GM21515 (cell line): Measurements from ENCODE around the gene LAMA5.

Experiments used
- ATAC-seq: cut with Tn5 transposase; IDR thresholded peaks from one replicate; pipeline ENCODE4 v1.9.1; 2021; ENCODE audit not compliant: unreplicated experiment

The LAMA5 gene

DNA sequence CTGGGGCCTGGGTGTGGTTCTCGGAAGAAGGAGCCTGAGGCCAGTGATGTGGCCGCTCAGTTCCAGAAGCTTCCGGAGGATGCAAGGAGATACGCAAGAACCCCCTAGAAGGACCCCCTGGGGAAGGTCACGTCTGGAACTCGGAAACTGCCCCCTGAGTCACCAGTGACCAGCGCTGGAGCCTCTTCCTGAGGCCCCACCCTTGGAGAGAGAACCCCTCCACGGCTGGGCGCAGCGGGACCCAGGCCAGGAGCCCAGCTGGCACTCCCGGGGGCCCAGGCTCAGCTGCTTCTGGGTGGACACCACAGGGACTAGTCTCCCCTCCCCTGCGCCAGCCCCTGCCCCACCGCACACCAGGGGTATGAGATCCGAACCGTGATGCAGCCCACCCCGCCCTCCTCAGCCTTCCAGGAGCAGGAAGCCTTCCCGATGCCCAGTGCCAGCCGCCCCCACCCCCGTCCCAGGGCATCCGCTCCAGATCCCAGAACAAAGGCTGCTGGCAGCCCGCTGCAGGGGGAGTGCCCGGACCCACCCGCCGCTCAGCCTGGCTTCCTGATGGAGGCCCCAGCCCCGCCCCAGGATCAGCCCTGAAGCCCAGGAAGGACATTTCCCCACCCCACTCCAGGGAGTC, 7.5 kb downstream of the LAMA5 start:
- ATAC-seq: no peak

DNA sequence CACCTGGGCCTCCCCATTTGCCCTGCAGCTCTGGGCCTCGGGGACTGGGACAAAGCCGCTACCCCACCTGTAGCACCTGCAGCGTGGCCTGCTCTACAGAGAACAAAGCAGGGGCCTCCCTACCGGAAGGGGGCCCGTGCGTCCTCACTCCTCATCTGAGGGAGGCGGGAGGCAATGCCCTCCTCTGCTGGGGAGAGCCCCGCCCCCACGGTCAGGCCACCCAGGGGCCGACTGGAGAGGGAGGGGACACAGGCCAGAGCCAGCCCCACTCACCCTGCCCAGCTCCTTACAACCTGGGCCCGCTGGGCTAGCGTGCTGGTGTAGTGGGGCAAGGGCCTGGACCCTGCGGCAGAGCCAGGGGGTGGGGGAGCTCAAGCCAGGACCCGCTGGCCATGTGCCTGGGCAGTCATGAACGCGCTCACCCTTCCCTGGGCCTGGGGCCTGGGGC, 8.0 kb downstream of the LAMA5 start:
- ATAC-seq: no peak

DNA sequence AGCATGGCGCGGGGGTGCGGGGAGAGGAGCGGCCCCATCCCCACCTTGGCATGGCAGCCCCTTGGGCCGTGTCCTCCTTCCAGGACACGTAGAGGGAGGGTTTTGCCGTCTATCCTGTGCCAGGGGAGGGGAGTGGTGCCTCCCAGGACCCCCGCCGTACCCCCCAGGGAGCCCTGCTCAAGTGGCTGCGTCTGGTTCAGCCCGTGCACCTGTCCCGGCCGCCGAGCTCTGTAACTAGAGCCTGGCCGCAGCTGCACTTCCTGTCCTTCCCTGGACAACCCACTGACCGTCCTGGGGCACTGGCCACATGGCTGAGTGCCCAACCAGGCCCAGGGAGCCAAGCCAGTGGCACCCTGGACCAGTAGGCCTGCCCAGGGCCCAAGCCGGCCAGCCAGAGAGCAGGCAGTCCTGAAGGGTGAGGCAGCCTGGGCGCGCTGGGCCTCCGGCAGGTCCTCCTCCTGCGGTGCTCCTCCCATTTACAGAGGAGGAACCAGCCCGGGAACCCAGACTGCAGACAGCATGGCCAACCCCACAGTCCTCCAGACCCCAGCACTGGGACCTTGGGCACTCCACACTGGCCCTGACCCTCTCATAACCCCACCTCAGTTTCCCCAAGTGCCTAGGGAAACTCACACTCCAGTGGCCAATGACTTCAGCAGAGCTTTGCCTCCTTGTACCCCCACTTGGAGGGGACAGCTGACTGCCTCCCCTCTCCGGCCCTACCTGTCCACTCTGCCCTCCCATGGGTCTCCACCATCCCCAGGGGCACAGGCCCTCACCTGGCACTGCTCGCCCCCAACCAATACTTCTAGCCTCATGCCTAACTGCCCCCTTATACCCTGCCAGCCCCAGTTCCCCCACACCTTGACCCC, 8.7 kb downstream of the LAMA5 start:
- ATAC-seq: no peak

DNA sequence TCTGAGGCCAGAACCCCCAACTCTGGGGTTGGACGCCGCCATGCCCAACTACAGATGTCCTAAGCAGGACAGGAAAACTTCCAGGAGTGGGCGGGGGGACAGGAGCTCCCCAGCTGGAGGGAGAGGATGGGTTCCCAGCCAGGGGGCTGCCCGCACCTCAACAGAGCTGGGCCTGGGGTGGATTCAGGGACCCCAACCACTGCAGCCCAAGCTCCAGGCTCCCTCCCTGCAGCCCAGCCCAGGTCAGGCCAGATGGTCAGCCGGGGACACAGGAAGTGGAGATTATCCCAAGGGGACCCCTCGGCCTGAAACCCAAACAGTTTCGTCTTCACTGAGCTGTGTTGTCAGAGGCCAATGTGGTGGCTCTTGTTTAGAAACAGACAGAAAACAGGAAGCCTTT, 9.4 kb downstream of the LAMA5 start:
- no peak for ATAC-seq

DNA sequence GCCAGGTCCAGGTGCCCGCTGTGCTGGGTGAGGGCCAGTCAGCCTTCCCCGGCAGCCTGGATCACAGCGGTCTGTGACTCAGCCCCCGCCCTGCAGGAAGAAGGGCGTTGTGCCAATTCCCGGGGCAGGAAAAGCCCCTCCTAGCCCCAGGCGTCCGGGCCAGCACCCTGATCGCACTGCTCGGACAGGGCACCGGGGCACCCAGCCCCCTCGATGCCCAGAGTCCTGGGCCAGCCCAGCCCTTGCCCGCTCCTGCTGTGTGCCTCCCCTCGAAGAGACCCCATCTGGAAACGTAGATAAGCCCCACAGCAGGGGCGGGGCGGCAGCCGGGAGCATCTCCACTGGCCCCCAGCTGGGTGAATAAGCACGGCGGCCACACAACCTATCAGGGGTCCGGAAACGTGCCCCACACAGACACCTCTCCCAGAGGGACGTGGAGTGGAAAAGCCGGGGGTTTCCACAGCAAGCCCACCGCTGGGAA, 9.9 kb downstream of the LAMA5 start:
- no peak for ATAC-seq

DNA sequence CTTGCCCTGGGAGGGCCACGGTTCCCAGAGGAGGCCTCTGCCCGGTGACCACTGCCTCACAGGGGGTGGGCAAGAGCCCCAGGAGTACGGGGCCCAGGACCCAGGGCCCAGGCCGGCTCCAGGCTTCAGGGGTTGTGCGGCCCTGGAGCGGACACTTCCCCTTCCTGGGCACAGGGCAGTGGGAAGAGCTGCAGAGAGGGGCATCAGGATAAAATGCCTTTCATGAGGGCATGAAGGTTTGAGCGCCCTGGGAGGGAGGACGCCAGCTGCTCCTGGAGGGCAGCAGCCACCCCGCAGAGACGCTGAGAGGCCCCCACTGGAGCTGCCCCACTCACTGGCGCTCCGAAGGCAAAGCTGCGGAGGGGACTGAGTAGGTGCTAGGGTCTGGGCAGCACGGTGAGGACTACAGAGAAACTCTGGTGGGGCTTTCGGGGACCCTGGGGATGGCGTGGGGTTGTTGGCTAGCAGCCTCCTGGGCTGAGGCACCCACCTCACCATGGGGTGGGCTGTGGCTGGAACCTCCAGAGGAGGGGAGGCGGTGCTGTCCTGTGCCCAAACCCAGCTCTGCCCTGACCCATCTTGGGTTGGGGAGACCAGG, 10.4 kb downstream of the LAMA5 start:
- ATAC-seq: no peak

DNA sequence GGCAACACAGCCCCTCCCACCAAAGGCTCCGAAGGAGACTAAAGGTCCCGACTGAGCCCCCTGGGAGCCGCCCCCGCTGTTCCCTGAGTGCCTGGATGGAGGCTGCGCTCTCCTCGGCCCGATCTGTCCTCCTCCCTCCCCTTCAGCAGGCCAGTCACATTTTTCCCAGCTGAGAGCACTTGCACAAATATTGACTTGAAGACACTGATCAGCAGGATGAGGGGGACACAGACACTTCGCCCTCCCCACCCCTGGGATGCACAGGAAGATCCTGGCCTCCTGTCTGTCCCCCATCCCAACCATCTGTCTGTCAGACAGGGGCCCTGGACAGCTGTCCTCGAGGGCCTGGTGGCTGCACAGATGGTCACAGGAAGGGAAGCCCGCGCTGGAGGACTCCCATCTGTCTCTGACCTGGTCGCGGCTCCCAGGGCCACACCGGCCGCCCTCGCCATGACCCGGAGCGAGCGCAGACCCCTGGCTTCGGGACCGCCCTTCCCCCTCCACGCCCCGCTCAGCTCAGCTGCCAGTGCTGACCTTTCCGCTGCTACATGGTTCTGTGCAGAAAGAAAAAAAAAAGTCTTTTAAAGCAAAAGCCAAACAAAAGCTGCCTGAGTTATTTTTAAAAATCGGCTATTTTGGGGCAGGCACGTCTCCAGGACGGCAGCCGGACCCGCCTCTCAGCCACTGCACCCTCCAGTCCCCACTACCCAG, 11.1 kb downstream of the LAMA5 start:
- no peak for ATAC-seq

DNA sequence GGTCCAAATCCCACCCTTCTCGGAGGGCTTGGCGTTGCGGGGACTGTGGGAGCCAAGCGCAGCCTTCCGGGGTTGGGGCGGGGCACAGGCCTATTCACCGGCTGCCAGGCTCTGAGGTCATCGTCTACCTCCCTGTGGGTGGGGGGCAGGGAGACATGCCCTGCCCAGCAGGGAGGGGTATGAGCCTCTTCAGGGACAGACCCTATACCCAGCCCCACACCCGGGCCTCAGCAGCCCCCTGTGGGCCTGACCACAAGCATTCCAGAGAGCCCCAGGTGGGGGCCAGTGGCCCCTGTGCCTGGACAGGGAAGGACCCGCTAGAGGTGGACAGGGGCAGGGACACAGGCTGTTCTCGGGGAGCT, 11.6 kb downstream of the LAMA5 start:
- ATAC-seq: no peak

DNA sequence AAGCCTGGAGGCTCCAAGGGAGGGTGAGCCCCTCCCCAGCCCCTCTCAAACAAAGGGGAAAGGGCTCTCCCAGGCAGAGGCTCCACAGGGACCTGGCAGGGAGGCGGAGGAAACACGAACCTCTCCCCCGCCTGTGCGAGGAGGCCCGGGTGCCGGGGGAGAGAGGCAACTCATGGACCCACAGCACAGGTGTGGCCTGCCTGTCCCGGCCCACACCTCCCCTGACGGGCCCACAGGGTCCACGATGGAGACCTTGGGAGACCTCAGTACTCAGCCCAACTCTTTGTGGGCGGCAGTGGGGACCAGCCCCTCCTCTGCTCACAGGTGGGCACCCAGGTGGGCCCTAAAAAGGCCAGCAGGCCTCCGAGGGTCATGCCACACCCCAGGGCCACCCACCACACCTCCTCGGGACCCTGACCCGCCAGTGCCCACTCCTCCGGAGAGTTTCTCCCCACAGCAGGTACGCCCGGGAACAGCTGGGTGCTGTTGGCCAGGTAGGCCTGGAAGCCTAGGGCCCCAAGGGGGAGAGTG, 12.2 kb downstream of the LAMA5 start:
- ATAC-seq: no peak

DNA sequence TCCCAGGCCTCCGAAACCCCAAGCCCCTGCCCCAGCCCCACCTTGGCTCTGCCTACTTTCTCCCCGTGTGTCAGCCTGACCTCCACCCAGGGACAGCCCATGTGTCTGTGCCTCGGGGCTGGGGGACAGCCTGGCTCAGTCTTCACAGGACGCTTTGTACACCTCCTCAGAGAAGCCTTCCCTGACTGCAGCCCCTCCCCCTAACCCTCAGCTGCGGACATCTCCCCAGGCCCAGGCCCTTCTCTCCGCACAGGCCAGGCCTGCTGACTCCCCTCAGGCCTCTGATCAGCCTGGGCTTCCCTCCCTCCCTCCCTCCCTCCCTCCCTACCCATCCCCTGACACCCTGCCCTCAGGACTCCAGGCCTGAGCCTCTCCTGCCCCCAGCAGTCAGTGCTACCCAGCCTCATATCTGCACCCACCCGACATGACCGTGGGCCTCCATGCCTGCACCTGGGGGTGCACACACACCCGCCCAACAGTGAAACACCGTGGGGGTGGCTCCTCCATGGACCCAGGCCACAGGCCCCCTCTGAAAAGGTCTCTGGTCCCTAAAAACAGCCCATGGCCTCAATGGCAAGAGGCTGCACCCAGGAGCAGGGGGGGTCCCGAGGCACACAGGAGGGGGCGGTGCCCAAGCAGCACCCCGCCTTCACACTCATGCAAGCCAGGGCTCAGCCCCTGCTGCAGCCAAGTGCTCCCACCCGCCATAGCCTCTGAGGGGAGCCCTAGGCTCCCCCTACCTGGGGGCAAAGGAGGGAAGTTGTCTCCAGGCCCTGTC, 12.9 kb downstream of the LAMA5 start:
- no peak for ATAC-seq

DNA sequence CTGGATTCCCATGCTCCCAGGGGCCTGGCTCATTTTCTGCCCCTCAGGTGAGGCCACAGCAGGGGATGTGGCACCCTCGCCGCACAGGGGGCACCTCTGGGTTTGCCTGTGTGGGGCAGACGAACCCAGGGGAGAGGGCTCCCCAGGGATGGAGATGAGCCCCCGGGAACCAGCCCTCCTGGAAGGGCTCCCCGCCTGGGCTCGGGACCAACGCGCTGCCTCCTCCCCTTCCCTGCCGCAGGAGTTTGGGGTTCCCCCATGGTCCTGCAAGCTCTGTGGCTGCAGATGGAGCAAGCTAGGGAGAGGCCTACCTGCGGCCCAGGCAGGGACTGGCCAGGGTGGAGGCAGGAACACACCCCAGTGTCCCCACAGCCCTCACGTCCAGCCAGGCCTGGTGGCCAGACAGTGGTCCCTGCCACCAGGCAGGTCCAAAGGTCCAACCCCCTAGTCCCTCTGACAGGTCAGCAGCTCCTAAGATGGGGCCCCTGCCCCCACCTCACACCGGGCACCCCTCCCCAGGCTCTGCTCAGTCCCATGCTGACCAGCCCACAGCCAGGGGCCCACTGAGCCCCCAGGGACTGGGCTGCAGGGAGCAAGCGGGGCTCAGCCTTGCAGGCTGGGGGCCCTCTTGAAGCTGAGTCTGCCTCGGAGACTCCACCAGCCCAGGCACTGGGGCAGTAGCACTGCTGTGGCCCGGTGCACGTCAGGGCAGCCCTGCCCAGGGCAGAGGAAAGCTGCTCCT, 13.7 kb downstream of the LAMA5 start:
- ATAC-seq: no peak

DNA sequence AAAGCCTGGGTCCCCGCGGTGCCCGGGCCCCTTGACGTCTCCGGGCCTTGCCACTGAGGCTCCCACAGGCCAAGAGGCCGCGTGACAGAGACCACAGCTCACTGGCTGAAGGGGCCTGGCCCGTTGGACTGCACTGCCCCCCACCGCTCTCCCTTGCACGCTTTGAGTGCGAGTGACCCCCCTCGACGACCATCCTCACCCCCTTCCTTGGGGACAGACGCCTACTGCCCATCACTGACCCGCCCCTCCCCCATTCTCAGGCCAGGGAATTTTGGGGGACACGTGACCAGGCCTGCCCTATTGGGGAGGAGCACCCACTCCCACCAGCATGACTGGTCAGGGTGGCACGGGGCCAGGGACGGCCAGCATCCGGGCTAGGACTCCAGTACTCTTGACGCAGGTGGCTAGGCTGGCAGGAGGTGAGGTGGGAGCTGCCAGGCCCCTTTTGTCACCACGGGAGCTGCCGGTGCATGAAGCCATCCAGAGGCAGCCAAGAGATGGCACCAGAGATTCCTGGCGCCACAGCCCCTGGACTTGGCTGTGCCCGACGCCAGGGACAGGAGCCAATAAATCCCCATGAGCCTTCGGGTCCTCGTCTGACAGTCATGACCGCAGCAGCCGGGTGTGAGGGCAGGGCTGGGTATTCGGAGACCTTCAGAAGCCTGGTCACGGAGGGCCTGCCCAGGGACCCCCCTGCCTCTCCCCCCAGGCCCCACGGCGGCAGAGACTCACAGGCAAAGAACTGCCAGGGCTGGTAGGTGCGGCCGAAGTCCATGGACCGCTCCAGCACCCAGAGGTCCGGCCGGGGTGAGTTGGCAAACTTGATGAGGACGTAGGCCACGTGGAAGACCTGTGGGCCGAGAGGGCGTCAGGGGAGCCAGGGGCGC, 14.5 kb downstream of the LAMA5 start:
- no peak for ATAC-seq

DNA sequence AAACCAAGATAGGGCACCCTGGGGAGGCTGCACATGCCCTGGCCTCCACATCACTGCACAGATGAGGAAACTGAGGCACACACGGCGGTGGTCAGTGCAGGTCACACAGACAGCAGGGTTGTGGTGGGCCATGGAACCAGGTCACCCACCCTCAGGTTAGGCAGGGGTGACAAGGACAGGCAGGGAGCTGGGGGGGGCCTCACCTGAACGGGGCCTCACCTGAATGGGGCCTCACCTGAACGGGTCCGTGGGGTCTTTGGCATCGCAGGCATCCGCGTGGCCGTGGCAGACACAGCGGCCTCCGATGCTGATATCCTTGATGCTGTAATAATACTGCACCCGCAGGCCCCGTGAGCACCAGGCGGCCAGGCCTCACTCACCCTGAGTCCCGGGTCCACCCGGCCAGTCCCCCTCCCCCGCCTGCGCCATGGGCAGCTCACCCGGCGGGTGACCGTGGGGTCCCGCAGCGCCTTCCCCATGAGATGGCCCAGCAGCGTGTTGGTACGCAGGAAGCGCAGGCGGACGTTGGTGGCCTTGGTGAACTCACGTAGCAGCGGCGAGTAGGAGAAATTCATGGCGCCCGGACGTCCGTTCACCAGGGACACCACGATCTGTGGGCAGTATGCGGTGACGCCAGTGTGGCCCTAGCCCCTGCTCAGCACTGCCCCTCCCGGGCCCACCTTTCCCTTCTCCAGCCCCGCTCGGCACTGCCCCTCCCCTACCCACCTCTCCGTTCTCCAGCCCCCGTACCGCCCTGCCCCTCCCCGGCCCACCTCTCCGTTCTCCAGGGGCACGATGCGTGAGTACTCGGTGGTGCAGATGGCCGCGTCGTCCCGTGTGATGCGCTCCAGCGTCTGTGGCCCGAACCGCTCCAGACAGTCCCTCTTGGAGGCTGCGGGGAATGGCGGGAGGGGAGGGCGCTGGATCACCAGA, 15.4 kb downstream of the LAMA5 start:
- ATAC-seq: no peak

DNA sequence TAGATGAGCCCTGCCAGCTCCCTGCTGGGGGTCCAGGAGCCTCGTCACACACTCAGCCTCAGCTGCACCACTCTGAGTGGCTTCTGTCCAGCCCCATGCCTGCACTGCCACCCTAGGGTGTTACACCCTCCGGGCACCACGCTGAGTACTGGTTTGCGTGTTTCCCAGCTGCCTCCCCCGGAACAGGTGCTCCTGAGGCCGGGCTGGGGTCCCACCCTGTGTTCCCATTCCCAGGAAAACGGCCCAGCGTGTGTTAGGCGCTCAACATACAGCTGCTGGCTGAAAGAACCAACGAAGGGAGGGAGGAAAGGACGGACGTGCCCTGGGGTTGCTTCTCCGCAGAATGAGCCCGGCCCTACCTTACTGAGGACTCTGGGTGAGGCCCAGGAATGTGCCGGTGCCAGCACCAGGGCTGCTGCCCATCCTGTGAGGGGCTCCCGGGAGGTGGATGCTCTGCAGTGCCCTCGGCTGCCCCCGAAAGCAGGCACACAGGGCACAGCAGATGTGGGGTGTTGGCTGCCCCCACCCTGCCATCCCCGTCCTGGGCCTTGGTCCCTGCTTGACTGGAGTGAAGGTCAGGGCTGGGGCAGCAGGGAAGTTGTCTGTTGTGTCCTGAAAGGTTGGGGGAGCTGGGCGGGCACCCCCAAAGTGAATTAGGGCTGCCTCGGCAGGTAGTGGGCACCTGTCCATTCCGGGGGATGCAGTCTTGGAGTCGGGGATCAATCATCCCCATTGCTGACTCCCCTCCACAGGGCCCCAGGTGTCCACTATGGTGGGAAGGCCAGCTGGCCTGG, 16.3 kb downstream of the LAMA5 start:
- no peak for ATAC-seq

DNA sequence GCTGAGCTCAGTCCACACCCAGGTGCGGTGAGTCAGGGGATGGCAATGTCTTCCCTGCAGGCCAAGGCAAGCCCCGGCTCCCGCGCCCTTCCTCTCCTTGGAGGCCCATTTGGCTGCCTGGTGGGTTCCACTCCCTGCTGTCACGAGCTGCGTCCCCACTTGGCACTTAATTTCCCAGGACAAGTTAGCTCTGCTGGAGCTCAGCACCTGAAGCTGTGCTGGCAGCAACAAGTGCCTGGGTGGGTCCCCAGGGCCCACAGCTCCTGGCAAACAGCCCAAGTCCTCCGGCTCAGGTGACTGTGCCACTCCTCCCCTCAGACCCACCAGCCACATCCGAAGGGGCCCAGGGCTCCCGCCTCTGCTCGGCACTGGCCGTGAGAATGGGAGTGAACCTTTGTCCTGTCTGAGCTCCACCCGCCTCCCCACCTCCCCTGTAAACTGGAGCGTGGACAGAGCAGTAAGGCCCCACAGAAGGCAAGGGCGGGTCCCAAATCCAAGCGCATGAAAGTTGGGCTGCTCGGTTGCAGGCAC, 16.9 kb downstream of the LAMA5 start:
- no peak for ATAC-seq

DNA sequence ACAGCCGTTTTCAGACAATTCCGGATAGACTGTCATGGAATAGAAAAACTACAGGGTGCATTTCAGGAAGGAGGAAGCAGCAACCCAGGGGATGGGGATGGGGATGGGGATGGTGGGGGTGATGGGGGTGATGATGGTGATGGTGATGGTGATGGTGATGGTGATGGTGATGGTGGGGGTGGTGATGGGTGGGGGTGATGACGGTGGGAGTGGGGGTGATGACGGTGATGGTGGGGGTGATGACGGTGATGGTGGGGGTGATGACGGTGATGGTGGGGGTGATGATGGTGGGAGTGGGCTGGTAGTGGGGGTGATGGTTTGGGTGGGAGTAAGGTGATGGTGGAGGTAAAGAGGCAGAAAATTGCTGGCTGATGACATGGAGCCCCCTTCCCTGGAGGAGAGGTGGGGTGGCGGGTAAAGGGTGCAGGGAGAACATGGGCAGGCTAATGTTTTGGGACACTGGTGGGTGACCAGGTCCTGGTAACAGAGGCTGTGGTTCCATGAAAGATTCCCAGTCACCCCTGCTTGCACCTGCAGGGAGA, 17.5 kb downstream of the LAMA5 start:
- ATAC-seq: no peak
